ENCODE results near the gene DNAH9.

DNAH9 gene

GRCh38 chr17:11836508-11836907 is 238.2 kb downstream of the DNAH9 start:
- DNase-seq (ENCODE audit: low read depth in 3 of 3, low spot score in 1 of 3), result no peak

GRCh38 chr17:11840052-11840451 is 241.8 kb downstream of the DNAH9 start:
- no peak for DNase-seq (ENCODE audit: low read depth in 3 of 3, low spot score in 1 of 3)

DNA sequence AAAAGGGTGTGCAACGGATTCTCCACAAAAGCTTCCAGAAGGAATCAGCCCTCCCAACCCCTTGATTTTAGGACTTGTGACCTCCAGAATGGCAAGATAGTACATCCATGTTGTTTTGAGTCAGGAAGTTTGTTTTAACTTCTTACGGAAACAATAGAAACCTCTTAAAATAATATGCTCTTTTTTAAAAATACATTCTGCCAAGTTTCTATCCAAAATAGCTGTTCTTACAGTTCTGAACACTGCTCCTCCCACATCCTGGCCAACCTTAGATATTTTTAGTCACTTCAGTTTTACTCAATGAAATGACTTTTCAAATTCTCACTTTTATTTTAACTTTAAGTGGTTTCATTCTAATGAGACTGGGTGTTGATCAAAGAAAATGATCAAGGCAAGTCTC is 242.6 kb downstream of the DNAH9 start:
- DNase-seq (ENCODE audit: low read depth in 3 of 3, low spot score in 1 of 3), result no peak

DNA sequence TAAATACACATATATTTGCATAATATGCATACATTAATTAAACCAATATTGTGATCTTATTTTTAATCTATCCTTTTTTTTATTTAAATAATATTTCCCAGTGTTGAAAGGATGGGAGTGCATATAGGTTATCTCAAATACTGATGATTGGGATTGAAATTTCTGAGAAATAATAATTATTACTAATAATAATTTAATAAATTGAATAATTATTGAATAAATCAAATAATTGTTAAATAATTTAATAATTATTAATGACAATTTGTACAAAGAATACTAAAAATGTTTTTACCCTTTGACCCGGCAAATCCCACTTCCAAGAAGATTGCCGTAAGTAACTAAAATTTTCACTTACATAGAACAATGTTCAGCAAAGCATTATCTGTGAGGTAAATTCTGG is 250.1 kb downstream of the DNAH9 start:
- DNase-seq (ENCODE audit: low read depth in 3 of 3, low spot score in 1 of 3), result no peak

- DNase-seq (ENCODE audit: low read depth in 3 of 3, low spot score in 1 of 3), result no peak
These were observed 254.0 kb downstream of the DNAH9 start for GRCh38 chr17:11852231-11852630.

DNA sequence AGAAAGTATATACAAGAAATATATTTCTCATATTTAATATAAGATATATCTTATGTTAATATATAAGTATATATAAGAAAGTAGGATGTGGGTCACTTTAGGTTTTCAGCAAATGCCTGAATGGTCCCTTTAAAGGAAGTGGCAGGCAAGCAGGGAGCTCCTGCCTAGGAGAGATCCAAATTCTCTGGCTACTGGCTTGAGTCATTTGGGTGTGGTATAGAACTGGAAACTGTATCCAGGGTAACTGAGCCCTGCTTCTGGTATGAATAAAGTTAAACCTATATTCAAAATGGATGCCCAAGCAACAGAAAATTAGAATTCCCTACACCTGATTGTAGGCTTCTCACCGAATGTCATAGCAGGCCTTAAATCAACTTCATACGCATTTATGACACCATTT is 254.6 kb downstream of the DNAH9 start:
- DNase-seq (ENCODE audit: low read depth in 3 of 3, low spot score in 1 of 3), result no peak

DNA sequence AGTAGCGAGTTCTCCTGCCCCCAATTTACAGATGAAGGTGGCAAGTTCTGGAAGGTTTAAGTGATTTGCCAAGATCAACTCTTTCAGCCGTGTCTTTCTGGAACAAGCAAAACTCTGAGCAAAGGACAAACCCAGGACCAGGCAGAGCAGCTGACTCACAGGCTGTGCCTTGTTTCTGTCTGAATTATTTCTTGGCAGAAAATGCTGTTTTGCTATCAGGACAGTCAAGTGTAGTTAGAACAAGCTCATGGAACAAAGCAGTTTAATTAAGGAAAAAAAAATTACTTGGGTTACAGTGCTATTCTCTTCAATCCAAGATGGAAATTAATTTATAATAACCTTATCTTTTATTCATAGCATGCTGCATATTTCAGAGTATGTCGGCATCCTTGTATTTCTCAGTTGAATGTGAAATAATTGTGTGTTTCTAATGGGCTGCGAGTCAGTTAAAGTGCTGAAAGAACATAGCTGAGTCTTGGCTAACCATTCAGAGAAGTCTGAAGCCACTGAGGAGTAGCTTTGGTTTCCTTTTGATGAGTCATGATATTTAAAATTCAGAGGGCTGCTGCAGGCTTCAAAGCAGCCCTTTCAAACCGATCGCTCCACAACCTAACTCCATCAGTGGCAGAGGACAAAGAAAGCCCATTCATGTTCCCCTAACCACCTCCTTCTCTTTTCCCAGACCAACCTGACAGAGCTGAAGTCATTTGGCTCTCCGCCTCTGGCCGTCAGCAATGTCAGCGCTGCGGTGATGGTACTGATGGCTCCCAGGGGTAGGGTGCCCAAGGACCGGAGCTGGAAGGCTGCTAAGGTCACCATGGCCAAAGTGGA is 255.3 kb downstream of the DNAH9 start:
- DNase-seq (ENCODE audit: low read depth in 3 of 3, low spot score in 1 of 3), result no peak

DNA sequence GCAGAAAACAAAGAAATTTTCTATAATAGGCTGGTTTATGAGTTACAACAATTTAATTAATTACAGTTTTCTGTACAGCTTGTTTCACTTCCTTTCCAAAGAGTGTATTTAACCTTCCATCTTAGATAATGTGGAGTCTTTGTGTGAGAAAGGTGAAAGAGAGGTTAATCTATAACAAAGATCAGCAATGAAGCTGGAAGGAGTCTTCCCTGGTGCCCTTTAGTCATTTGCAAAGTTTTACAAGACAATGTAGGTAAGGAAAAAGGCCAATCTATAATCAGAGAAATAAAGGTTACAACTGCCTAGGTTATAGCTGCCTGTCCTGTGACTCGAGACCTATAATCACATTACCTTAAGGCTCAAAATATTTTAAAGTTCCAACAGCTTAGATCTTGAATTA is 257.0 kb downstream of the DNAH9 start:
- DNase-seq (ENCODE audit: low read depth in 3 of 3, low spot score in 1 of 3), result no peak

GRCh38 chr17:11857006-11857405 is 258.7 kb downstream of the DNAH9 start:
- DNase-seq (ENCODE audit: low read depth in 3 of 3, low spot score in 1 of 3), result no peak

DNA sequence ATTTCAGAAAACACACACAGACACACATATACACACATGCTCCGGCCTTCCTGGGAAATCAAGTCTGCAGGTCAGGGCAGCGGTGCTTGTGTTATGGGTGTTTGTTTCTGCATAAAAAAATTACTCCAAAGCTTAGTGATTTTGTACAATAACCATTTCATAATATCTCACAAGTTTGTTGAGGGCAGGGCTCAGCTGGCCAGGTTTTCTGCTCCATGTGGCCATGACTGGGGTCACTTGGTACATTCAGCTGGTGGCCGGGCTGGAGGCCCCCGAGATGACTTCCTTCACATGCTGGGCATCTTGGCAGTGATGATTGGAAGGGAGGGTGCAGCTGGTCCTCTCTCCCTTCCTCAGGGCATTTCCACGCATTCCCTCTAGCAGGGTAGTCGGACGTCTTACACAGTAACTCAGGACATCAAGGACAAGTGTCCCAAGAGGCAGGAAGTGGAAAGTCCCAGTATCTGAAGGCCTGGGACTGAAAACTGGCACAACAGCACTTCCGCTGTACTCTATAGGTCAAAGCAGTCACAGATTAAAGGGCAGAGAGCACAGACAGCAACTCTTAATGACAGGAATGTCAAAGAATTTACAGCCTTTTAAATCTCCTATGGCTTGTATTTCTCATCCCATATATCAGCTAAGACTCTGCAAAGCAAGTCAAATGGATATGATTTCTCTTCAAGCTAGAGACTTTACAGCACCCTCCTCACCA is 271.6 kb downstream of the DNAH9 start:
- no peak for DNase-seq (ENCODE audit: low read depth in 3 of 3, low spot score in 1 of 3)

GRCh38 chr17:11871773-11872172 is 273.5 kb downstream of the DNAH9 start:
- no peak for DNase-seq (ENCODE audit: low read depth in 3 of 3, low spot score in 1 of 3)

GRCh38 chr17:11874756-11875155 is 276.5 kb downstream of the DNAH9 start:
- no peak for DNase-seq (ENCODE audit: low read depth in 3 of 3, low spot score in 1 of 3)

DNA sequence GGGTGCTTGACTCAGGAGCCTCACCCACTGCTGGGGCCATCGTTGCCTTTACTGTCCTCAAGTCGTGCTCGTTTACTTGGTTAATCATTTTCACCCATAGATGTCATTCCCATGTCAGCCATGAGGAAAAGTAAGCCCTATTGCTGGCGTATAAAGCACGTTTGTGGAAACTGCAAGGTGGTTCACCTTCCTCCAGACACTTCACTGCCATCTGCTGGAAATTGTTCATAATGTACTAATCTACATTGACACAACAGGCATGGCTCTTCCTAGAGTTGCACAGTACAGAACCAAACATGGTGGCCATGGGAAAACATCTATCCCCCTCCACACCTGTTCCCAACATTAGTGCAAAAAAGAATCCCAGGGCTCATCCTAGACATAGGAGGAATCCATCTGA is 282.4 kb downstream of the DNAH9 start:
- no peak for DNase-seq (ENCODE audit: low read depth in 3 of 3, low spot score in 1 of 3)

GRCh38 chr17:11882716-11883115 is 284.4 kb downstream of the DNAH9 start:
- no peak for DNase-seq (ENCODE audit: low read depth in 3 of 3, low spot score in 1 of 3)

DNA sequence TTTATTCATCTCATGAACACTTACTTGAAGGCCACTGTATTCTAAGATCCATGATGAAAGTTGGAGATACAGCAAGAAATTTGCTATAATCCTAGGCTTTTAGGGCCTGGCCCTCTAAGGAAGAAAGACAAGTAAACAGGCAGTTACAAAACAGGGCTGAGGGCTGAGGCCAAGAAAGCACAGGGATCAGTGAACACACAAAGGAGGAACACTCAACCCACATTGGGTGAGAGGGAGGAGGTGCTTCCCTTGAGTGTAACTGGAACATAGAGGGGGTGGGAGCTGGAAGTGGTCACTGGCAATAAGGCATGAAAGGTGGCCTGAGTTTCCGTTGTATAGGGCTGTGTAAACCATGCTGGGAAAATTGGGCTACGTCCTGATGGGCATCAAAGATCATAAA is 286.8 kb downstream of the DNAH9 start:
- no peak for DNase-seq (ENCODE audit: low read depth in 3 of 3, low spot score in 1 of 3)

DNA sequence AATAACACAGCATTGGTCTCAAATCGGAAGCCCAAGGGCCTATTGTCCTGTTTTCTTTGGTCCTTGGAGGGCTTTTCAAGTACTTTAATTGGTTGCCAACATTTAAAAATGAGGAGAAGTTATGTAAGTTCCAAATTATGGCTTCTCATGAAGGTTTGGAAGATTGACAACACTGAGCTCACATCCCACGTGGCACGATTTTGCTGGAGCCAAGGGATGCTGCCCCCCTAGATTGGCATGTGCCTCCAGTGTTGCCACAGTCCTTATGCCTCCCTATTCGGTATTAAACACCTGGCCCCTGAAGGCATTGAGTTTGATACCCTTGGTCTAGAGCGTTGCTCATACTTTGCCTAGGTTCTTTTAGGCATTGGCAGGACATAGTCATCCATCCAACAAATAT is 291.0 kb downstream of the DNAH9 start:
- no peak for DNase-seq (ENCODE audit: low read depth in 3 of 3, low spot score in 1 of 3)

- DNase-seq (ENCODE audit: low read depth in 3 of 3, low spot score in 1 of 3), result no peak
These were observed 295.6 kb downstream of the DNAH9 start for GRCh38 chr17:11893862-11894261.

DNA sequence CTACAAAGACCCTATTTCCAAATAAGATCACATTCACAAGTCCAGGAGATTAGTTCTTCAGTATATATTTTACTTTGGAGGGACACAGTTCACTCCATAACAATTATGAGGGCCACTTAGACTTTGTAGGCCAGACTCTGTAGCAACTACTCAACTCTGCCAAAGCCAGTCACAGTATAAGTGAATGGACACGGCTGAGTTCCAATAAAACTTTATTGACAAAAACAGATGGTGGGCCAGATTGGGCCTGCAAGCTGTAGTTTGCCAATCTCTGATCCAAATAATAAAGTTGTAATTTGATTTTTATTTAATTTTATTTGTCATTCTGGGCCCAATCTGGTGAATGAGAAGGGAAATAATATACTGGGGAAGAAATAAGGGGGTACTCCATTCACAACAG is 297.9 kb downstream of the DNAH9 start:
- DNase-seq (ENCODE audit: low read depth in 3 of 3, low spot score in 1 of 3), result no peak

DNA sequence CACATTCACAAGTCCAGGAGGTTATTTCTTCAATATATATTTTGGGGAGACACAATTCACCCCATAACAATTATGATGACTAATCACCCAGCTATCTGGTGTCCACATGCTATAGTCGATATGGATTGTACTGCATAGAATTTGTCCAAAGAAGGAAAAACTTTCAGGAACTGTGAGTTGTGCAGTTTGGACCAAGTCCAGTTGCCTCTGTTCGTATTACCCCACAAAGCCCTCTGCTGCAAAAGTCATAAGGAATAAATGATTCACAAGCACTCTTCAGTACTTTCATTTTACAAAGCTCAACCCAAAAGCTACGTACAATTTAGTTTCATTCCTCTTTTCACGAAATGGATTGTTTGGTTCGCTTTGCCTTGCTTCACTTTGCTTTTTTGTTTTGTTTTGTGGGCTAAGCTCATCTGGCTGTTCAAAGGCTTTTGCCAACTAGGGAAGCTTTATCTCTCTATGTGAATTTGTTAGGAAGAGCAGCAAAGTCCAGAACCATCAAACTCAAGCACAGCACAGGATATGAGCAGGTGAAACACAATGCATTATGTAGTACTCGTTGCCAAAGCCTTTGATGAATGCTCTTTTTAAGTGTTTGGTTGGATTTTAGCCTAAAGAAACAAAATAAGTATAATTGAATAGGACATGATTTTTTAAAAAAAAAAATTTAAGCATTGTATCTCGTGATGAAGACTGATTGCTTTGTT is 300.4 kb downstream of the DNAH9 start:
- DNase-seq (ENCODE audit: low read depth in 3 of 3, low spot score in 1 of 3), result no peak

- DNase-seq (ENCODE audit: low read depth in 3 of 3, low spot score in 1 of 3), result no peak
These were observed 301.3 kb downstream of the DNAH9 start for GRCh38 chr17:11899537-11899942.

DNA sequence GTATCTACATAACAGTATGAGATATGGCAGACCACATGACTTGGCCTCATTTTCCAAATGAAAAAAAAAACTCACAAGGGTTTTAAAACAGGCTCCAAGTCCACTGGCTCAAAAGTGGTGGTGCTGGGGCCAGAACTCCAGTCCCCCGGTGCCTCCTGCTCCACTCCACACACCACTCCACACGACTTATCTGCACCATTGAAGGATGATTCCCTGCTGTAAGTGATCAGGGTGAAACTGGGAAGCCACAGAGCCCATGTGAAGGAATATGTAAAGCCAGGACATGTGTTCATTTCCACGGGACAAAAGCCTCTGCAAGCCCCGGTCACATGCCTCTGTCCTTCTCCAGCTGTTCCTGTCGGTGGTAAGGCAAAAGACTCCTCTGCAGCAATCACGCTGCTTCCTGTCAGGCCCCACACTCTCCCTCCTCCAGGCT is 301.8 kb downstream of the DNAH9 start:
- no peak for DNase-seq (ENCODE audit: low read depth in 3 of 3, low spot score in 1 of 3)

DNA sequence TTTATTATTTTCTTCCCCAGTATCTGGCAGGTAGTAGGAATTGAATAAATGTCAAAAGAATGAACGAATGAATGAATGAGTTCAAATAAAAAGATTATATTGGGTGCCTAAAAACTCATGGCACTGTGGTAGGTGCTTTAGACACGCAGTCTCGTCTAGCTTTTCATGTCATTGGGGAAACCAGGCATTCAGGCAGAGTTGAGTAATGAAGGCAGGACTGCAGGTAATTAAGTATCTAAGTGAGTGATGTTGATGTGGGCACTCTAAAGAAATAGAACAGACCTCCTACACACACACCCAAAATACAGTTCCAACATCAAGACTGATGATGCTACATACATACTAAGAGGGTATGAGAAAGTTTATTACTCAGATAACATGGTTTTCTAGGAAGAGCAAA is 302.4 kb downstream of the DNAH9 start:
- DNase-seq (ENCODE audit: low read depth in 3 of 3, low spot score in 1 of 3), result no peak
